Measurements from ENCODE around the gene ROPN1B. TPM values are rescaled to one million over a fixed set of nuclear protein-coding genes. Genes with fewer than 3 reads are reported as not detected.
A peak's percentile ranks its signal among the peaks of the same experiment; 100 is the strongest.
"Not testable (repeated sequence)": the region's sequence is repeated elsewhere in the genome, so short reads cannot be mapped to it uniquely, and the experiment has no call there.

The ROPN1B gene
- total RNA-seq, 1 donor from 2014 or later = not detected

DNA sequence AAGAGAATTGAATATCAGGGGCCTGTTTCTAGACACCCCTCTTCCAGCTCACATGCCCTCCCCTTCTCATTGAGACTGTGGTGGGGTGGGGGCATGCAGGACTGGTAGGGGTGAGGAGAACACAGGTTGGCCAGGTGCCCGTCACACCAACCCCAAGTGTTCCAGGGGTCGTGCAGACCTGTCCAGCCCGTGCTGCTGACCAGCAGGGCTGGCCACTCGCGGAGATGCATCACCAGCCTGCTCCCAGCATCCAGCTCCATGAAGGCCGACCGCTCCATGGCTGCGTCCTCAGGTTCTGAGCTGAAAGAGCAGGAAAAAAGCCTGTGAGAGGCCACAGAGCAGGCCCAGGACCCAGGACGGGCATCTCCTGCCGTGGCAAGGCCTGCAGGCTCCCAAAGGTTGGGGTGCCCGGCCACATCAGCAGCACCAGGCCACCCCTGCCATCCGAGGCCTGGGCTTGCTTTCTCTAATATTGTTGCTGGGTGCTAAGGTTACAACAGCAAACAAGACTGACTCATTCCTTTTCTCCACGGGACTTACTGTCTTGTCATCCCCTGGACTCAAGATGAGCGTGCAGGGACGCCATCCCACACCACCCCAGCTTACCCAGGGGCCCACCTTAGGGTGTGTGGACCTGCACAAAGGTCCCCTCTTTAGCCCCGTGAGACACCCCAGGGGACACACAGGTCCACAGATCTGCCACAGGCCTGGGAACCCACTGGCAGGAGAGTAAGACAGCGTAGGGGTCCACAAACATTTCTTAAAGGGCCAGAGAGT is 35.4 kb upstream of the ROPN1B start:
- H3K27me3 Mint-ChIP-seq; H3K4me3 Mint-ChIP-seq (ENCODE audit: low read depth); H3K27ac Mint-ChIP-seq: not testable (repeated sequence)

DNA sequence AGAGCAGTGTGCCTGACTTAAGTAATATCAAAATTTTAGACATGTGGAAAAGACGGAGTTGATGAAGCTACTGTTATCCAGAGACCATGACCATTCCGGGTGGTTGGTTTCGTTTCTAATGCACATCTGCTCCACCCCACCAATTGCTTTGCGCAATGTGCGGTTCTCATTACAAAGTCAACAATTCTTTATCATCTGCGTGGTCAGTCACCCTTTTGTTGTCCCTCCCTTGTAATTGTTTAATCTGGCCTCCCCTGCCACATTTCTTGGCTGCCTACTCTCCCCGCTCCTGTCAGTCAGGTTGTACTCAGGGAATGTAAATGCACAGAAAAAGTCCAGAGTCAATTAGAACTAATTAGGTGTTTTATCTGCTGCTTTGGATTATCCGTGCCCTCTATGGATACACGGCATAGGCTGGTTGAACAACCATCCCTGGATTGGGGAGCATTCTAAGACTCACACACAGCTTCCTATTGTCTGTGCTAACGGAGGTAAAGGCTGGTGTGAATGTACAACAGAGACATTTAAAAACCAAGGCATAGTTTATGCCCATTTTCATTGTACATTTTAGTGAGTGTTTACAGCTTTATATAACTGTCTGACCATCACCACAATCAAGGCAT is 33.6 kb upstream of the ROPN1B start:
- H3K9me3 Mint-ChIP-seq (ENCODE audit: low read depth); H3K27me3 Mint-ChIP-seq; H3K4me3 Mint-ChIP-seq (ENCODE audit: low read depth); DNase-seq (ENCODE audit: low spot score, unreplicated experiment); H3K36me3 Mint-ChIP-seq (ENCODE audit: insufficient read depth): not testable (repeated sequence)
- H3K4me1 Mint-ChIP-seq (ENCODE audit: low read depth) = peaks cover 15% of the 10 kb centered on the region
- H3K27ac Mint-ChIP-seq = peak overlapping the region; percentile 73

More for the DNA sequence above, 35.4 kb upstream of the ROPN1B start:
- H3K9me3 Mint-ChIP-seq (ENCODE audit: low read depth); H3K36me3 Mint-ChIP-seq (ENCODE audit: insufficient read depth); DNase-seq (ENCODE audit: low spot score, unreplicated experiment): not testable (repeated sequence)
- H3K4me1 Mint-ChIP-seq (ENCODE audit: low read depth) = peaks cover 17% of the 10 kb centered on the region

DNA sequence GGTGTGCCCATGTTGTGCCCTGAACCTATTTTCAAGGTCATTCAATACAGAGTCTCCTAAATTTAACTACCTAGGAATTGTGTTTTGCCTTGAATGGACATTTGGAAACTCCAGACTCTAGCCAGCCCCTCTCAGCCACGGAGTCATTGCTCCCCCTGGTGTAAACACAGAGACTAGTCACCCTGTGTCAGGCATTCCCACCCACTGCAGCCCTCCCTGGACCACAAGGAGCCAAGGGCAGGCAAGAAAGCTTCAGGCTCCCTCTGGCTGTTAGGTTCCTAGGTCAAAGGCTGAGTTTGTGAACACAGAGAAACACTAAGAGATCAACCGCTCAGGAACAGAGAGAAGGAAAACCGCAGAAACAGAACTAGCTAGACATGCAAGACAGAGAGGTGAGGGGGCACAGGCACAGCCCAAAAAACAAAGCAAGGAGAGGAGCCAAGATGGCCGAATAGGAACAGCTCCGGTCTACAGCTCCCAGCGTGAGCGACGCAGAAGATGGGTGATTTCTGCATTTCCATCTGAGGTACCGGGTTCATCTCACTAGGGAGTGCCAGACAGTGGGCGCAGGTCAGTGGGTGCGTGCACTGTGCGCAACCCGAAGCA is 32.7 kb upstream of the ROPN1B start:
- H3K36me3 Mint-ChIP-seq (ENCODE audit: insufficient read depth); DNase-seq (ENCODE audit: low spot score, unreplicated experiment); H3K9me3 Mint-ChIP-seq (ENCODE audit: low read depth); H3K27me3 Mint-ChIP-seq: not testable (repeated sequence)
- TF ChIP-seq, protein P1, sequence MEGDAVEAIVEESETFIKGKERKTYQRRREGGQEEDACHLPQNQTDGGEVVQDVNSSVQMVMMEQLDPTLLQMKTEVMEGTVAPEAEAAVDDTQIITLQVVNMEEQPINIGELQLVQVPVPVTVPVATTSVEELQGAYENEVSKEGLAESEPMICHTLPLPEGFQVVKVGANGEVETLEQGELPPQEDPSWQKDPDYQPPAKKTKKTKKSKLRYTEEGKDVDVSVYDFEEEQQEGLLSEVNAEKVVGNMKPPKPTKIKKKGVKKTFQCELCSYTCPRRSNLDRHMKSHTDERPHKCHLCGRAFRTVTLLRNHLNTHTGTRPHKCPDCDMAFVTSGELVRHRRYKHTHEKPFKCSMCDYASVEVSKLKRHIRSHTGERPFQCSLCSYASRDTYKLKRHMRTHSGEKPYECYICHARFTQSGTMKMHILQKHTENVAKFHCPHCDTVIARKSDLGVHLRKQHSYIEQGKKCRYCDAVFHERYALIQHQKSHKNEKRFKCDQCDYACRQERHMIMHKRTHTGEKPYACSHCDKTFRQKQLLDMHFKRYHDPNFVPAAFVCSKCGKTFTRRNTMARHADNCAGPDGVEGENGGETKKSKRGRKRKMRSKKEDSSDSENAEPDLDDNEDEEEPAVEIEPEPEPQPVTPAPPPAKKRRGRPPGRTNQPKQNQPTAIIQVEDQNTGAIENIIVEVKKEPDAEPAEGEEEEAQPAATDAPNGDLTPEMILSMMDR (IDR thresholded peaks at IDR 0.05; ENCODE audit: unreplicated experiment) = peak; percentile 35
- H3K4me1 Mint-ChIP-seq (ENCODE audit: low read depth) = peaks cover 15% of the 10 kb centered on the region
- H3K4me3 Mint-ChIP-seq (ENCODE audit: low read depth) = peak overlapping the region; percentile 29
- peak overlapping the region; percentile 50 for H3K27ac Mint-ChIP-seq

DNA sequence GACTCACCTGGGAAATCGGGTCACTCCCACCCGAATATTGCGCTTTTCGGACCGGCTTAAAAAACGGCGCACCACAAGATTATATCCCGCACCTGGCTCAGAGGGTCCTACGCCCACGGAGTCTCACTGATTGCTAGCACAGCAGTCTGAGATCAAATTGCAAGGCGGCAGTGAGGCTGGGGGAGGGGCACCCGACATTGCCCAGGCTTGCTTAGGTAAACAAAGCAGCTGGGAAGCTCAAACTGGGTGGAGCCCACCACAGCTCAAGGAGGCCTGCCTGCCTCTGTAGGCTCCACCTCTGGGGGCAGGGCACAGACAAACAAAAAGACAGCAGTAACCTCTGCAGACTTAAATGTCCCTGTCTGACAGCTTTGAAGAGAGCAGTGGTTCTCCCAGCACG is 32.1 kb upstream of the ROPN1B start:
- H3K4me3 Mint-ChIP-seq (ENCODE audit: low read depth); H3K36me3 Mint-ChIP-seq (ENCODE audit: insufficient read depth); DNase-seq (ENCODE audit: low spot score, unreplicated experiment); H3K27ac Mint-ChIP-seq; H3K9me3 Mint-ChIP-seq (ENCODE audit: low read depth); H3K27me3 Mint-ChIP-seq: not testable (repeated sequence)
- H3K4me1 Mint-ChIP-seq (ENCODE audit: low read depth) = peaks cover 15% of the 10 kb centered on the region

DNA sequence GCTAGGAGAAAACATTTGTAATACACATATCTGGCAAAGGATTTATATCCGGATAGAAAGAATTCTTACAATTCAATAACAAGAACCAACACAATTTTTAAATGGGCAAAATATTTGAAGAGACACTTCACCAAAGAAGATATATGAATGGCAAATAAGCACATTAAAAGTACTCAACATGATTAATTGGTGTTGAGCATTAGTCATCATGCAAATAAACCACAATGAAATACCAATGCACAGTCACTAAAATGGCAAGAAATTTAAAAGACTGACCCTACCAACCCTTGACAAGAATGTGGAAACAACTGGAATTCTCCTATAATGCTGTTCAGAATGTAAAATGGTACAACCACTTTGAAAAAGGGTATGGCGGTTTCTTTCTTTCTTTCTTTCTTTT is 21.2 kb upstream of the ROPN1B start:
- H3K4me1 Mint-ChIP-seq (ENCODE audit: low read depth); H3K27ac Mint-ChIP-seq; H3K9me3 Mint-ChIP-seq (ENCODE audit: low read depth); H3K4me3 Mint-ChIP-seq (ENCODE audit: low read depth); H3K36me3 Mint-ChIP-seq (ENCODE audit: insufficient read depth); DNase-seq (ENCODE audit: low spot score, unreplicated experiment): not testable (repeated sequence)
- peaks cover 26% of the 10 kb centered on the region for H3K27me3 Mint-ChIP-seq

DNA sequence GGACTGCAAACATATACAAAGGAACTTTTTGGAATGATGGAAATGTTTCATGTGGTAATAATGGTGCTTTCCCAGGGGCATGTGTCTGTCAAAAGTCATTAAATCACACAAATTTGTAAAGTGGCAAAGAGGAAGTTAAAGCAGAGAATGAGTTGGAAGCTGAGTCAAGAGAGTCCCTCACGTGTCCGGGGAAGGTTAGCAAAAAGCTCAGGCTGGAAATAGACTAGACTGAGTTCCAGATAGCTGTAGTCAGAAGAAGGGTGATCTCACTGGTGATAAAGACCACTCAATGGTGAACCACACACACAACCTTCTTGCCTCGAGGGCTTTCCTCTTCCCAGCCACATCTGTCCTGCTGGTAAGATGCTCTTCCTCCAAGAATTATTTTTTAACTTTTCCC is 20.1 kb upstream of the ROPN1B start:
- not testable (repeated sequence) for H3K4me3 Mint-ChIP-seq (ENCODE audit: low read depth); H3K36me3 Mint-ChIP-seq (ENCODE audit: insufficient read depth); H3K4me1 Mint-ChIP-seq (ENCODE audit: low read depth); H3K27ac Mint-ChIP-seq; DNase-seq (ENCODE audit: low spot score, unreplicated experiment); H3K9me3 Mint-ChIP-seq (ENCODE audit: low read depth)
- H3K27me3 Mint-ChIP-seq = peaks cover 30% of the 10 kb centered on the region

DNA sequence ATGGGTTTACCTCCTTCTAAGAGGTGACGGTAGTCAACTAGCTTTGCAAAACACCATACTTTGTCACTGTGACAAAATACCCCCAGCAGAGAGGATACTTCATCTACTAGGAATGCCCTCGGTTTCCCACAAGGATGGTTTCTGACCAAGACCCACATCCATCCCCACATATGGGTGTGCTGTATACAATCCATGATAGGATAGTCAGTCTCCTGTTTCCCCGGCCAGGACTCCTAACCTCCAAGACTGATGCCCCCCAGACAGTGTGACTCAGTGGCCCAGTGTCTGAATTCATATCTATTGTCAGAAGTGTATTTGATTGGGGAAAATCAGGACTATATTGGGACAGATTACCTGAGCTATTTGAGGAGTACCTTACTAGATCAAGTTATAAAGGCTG is 17.8 kb upstream of the ROPN1B start:
- not testable (repeated sequence) for H3K4me3 Mint-ChIP-seq (ENCODE audit: low read depth); H3K36me3 Mint-ChIP-seq (ENCODE audit: insufficient read depth); H3K27ac Mint-ChIP-seq; H3K9me3 Mint-ChIP-seq (ENCODE audit: low read depth); H3K4me1 Mint-ChIP-seq (ENCODE audit: low read depth); DNase-seq (ENCODE audit: low spot score, unreplicated experiment)
- peaks cover 32% of the 10 kb centered on the region for H3K27me3 Mint-ChIP-seq

DNA sequence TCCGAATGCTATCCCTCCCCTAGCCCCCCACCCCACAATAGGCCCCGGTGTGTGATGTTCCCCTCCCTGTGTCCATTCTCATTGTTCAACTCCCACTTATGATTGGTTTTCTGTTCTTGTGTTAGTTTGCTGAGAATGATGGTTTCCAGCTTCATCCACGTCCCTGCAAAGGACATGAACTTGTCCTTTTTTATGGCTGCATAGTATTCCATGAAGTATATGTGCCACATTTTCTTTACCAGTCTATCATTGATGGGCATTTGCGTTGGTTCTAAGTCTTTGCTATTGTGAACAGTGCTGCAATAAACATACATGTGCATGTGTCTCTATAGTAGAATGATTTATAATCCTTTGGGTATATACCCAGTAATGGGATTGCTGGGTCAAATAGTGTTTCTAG is 12.0 kb upstream of the ROPN1B start:
- peaks cover 32% of the 10 kb centered on the region for H3K27me3 Mint-ChIP-seq
- not testable (repeated sequence) for H3K27ac Mint-ChIP-seq; DNase-seq (ENCODE audit: low spot score, unreplicated experiment); H3K36me3 Mint-ChIP-seq (ENCODE audit: insufficient read depth); H3K4me1 Mint-ChIP-seq (ENCODE audit: low read depth); H3K9me3 Mint-ChIP-seq (ENCODE audit: low read depth)
- peak overlapping the region; percentile 40 for H3K4me3 Mint-ChIP-seq (ENCODE audit: low read depth)
